Measurements from ENCODE around the gene HSD17B12.
"Not testable (repeated sequence)": the region's sequence is repeated elsewhere in the genome, so short reads cannot be mapped to it uniquely, and the experiment has no call there.

HSD17B12 gene

DNA sequence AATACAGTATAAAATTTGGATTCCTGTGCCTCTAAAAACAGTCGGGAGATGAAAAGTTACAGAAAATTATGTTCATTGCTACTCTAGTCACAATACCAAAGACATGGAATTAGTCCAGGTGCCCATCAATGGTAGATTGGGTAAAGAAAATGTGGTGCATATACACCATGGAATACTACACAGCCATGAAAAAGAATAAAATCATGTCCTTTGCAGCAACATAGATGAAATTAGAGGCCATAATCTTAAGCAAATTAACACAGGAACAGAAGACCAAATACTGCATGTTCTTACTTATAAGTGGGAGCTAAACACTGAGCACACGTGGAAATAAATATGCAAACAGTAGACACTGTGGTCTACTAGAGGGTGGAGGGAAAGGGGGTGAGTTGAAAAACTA lies 67.6 kb downstream of the HSD17B12 start:
- no peak for DNase-seq

DNA sequence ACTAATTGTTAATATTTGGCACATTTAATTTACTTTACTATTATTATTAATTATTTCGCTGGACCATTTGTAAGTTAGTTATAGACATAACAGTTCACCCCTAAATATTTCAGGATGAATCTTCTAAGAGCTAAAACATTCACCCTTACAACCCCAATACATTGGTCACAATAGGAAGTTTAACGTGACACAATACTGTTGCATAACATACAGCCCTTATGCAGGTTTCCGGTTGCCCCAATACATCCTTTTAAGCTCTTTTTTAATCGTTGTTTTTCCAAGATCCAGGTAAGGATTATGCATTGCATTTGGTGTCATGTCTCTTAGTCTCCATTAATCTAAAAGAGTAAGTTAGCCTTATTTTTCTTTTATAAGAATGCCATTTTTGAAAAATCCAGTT lies 71.2 kb downstream of the HSD17B12 start:
- no peak for DNase-seq

- no peak for DNase-seq
Observed at GRCh38 chr11:43756575-43756974, 76.0 kb downstream of the HSD17B12 start.

DNA sequence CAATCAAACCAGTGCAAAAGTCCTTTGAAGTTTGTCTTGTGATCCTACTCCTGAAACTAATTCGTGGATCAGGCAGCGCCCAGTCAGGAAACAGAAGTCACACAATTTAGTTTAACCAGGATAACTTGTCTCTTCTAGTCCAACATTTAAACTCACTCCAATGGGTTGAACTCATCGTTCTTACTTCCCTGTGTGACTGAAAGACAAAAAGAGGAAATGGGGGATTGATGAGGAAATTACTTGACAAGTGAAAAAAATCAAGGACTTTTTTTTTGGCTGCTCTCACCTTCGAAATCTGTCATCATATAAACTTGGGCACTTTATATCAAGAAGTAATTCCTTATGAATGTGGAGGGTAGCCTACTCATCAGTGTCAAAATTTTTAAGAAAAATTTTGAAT lies 78.4 kb downstream of the HSD17B12 start:
- no peak for DNase-seq

DNA sequence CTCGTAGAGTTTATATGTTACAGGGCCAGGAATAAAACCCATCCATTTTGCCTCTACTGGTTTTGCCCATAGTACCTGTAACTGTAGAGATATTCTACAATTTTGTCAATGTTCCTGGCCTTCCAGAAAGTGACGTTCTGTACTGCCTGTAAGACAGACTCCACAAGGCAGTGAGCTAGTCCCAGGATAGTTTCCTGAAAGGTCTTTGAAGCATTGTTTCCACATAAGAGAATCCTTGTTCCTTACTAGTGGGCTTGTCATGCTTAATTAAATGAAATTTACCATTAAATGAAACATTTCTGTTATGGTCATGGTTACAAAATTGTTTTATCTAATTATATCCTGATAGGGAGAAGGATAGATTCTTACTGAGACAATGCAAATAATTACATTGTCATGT lies 80.4 kb downstream of the HSD17B12 start:
- DNase-seq = no peak

GRCh38 chr11:43765194-43765593 lies 84.7 kb downstream of the HSD17B12 start:
- no peak for DNase-seq

- DNase-seq = not testable (repeated sequence)
Observed at GRCh38 chr11:43768654-43769053, 88.1 kb downstream of the HSD17B12 start.

- no peak for DNase-seq
Observed at GRCh38 chr11:43770173-43770572, 89.6 kb downstream of the HSD17B12 start.

DNA sequence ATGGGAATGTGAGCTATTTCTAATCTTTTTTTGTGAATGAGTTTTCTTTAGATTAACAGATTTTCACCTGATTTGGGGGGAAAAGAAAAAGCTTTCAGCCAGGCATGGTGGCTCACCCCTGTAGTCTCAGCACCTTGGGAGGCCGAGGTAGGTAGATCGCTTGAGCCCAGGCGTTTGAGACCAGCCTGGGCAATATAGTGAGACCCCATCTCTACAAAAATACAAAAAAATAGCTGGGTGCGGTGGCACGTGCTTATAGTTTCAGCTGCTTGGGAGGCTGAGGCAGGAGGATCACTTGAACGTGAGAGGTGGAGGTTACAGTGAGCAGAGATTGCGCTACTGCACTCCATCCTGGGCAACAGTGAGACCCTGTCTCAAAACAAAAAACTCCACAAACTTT lies 92.2 kb downstream of the HSD17B12 start:
- DNase-seq = no peak

- DNase-seq = no peak
Observed at GRCh38 chr11:43774786-43775185, 94.2 kb downstream of the HSD17B12 start.

- DNase-seq = no peak
Observed at GRCh38 chr11:43779306-43779705, 98.8 kb downstream of the HSD17B12 start.

- DNase-seq = no peak
Observed at GRCh38 chr11:43784301-43784700, 103.8 kb downstream of the HSD17B12 start.

DNA sequence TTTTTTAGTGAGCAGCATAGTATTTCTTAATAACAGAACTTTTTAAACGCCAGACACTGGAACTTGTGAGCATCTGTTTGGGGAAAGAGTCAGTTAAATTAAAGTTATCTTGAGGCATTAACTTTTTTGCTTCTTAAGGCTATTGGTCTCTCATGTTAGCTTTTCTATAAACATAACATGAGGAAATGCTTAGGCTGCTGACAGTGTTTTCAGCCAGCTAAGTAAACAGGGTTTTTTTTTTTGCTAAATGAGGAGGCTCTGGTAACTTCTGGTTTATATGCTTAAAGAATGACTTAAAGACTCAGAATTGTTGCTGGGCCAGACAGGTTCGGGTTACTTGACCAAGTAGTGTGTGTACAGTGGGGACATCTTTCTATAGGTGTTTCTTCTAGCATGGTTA lies 104.3 kb downstream of the HSD17B12 start:
- DNase-seq = no peak

DNA sequence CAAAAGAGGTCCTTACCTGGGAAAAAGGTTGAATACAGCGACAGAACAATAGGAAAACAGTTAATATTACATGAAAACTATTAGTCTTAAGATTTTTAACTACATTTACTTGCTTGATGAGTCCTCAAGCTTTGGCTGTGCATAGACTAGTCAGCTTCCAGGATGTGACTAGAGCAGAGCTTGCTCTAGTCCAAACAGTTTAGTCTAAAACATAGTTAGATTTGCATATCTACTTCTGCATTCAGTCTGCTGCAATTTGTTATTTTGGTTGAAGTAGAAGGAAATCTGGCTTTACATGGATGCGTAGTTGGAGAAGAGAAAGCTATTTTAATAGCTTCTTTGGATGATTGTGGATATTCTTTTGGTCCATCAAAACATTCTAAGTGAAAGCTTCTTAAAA lies 104.8 kb downstream of the HSD17B12 start:
- no peak for DNase-seq

GRCh38 chr11:43786016-43786415 lies 105.5 kb downstream of the HSD17B12 start:
- no peak for DNase-seq

GRCh38 chr11:43787824-43788223 lies 107.3 kb downstream of the HSD17B12 start:
- no peak for DNase-seq

DNA sequence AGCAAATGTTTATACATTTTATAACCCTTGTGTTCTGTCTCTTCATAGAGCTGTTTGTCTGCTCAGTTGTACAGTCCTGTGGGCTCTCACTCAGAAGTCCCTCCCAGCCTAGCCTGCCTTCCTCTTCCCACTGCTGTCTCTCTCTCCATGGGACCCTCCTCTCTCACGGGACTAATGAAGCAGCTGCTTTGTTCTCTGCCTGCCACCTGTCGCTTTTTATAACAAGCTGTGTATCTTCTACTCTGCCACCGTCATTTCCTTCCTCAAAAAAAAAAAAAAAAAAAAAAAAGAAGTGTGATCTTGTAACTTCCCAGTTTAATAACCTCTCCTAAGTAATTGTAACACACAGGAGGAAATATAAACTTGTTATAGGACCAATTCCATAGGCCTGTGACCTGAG lies 107.9 kb downstream of the HSD17B12 start:
- DNase-seq = peak; percentile 86

DNA sequence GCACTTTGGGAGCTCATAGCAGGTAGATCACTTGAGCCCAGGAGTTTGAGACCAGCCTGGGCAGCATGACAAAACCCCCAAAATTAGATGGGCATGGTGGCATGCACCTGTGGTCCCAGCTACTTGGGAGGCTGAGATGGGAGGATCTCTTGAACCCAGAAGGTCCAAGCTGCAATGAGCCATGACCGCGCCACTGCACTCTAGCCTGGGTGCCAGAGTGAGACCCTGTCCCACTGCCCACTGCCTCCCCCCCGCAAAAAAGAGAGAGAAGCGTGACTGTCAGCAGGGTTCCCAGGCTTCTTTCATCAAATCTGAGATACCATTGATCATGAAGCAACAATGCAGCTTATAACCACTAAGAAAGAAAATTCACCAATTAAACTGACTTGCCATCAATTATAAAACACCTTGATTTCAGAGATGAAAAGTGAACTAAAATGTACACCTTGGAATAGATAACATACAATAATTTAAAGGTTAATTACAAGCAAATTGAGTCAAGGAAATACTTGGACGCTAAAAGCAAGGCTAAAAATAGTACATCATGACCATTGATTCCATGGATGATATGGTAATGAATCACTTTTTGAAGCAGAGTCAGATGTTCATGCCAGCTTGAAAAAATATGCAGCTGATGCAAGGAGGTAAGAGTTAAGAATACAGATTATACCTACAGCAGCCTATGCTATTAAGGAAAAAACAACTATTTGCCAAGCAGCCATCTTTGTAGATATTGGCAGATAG lies 109.3 kb downstream of the HSD17B12 start:
- no peak for DNase-seq

DNA sequence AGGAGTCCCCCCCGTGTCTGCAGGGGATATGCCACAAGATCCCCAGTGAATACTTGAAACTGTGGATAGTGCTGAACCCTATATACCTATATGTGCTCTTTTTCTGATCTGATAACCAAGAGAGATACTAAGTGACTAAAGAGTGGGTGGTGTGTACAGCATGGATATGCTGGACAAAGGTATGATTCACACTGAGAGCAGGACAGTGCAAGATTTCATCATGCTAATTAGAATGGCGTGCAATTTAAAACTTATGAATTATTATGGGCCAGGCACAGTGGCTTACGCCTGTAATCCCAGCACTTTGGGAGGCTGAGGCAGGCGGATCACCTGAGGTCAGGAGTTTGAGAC lies 109.9 kb downstream of the HSD17B12 start:
- DNase-seq = no peak

DNA sequence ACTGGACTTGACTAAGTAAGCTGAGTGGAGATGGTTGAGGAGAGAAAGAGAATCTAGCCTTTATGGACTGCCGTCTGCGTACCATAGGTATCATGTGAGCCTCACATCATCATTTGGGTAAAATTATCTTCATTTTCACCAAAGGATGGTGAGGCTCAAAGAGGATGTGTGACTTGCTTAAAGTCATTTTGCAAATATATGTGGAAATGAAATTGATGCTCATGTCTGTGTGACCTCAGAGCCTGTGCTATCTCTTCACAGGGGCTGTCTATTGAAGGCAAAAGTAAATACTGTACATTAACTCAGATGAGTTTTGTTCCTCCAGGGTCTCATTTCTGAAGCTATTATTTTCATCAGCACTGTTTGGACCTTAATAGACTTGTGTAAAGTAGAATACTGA lies 116.8 kb downstream of the HSD17B12 start:
- no peak for DNase-seq

GRCh38 chr11:43797866-43798265 lies 117.3 kb downstream of the HSD17B12 start:
- DNase-seq = no peak

- no peak for DNase-seq
Observed at GRCh38 chr11:43802509-43802908, 122.0 kb downstream of the HSD17B12 start.

GRCh38 chr11:43803766-43804165 lies 123.2 kb downstream of the HSD17B12 start:
- no peak for DNase-seq

GRCh38 chr11:43806976-43807375 lies 126.4 kb downstream of the HSD17B12 start:
- DNase-seq = no peak

- no peak for DNase-seq
Observed at GRCh38 chr11:43810929-43811596, 130.5 kb downstream of the HSD17B12 start.
